Caco-2 (cell line): ENCODE measurements around the gene BDP1. TPM values are rescaled to one million over a fixed set of nuclear protein-coding genes. Genes with fewer than 3 reads are reported as not detected.
A peak's percentile ranks its signal among the peaks of the same experiment; 100 is the strongest.

Experiments used
- BruUV-seq: library from RNA; stranded (reverse); fragments of 400-500 nt; replicated peaks from 2 replicates; lab custom pipeline; 2021; lab: Mats Ljungman, UMichigan
- CTCF ChIA-PET: fragments of 300-600 bp; sonication (Branson Sonifier 250); formaldehyde crosslinking; loops from one replicate; lab custom pipeline; 2022; ENCODE audit warnings: antibody characterized with exemption; lab: Charles Lee
- POLR2A ChIA-PET: fragments of 300-600 bp; sonication (Branson Sonifier 250); formaldehyde crosslinking; loops from one replicate; lab custom pipeline; 2022; ENCODE audit warnings: antibody characterized with exemption; lab: Charles Lee
- DNase-seq, 2 experiments: peaks; one replicate each; pipeline versions ENCODE4 v3.0.0 to v3.0.0-alpha.2; 2020 to 2022
- H3K27me3 ChIP-seq: replicated peaks from 2 replicates; pipeline ENCODE4 v1.6.0; 2011; ENCODE audit warnings: low read length; ENCODE audit not compliant: control insufficient read depth, insufficient read depth
- H3K36me3 ChIP-seq: 2 replicates; pipeline ENCODE4 v1.5.1; 2011; ENCODE audit warnings: low read length; ENCODE audit not compliant: control insufficient read depth, insufficient read depth
- H3K4me1 ChIP-seq: fragments of 250-450 bp; sonication (Bioruptor Pico); 2 replicates; pipeline ENCODE4 v1.5.1; 2020; ENCODE audit warnings: mild to moderate bottlenecking
- H3K4me3 ChIP-seq: 2 replicates; pipeline ENCODE4 v1.5.1; 2011; ENCODE audit warnings: low read depth, mild to moderate bottlenecking, control low read depth, low read length
- H3K9me3 ChIP-seq: fragments of 250-450 bp; sonication (Bioruptor Pico); 2 replicates; pipeline ENCODE4 v1.5.1; 2020; ENCODE audit warnings: mild to moderate bottlenecking, moderate library complexity
- H3K27ac Mint-ChIP-seq: one replicate; pipeline ENCODE4 v1.8.0; 2022; ENCODE audit warnings: mixed read lengths; ENCODE audit not compliant: unreplicated experiment
- H3K27me3 Mint-ChIP-seq: one replicate; pipeline ENCODE4 v1.8.0; 2022; ENCODE audit warnings: mixed read lengths; ENCODE audit not compliant: insufficient read depth, unreplicated experiment
- H3K36me3 Mint-ChIP-seq: one replicate; pipeline ENCODE4 v1.8.0; 2022; ENCODE audit warnings: mild to moderate bottlenecking, mixed read lengths; ENCODE audit not compliant: insufficient read depth, unreplicated experiment
- H3K4me1 Mint-ChIP-seq: one replicate; pipeline ENCODE4 v1.8.0; 2022; ENCODE audit warnings: low read depth, mixed read lengths; ENCODE audit not compliant: unreplicated experiment
- H3K4me3 Mint-ChIP-seq: one replicate; pipeline ENCODE4 v1.8.0; 2022; ENCODE audit warnings: mild to moderate bottlenecking, moderate library complexity, mixed read lengths; ENCODE audit not compliant: unreplicated experiment
- H3K9me3 Mint-ChIP-seq: one replicate; pipeline ENCODE4 v1.8.0; 2022; ENCODE audit warnings: mixed read lengths; ENCODE audit not compliant: unreplicated experiment
- intact Hi-C: fragments of 100-400 bp; cut with micrococcal nuclease; formaldehyde crosslinking; loops from one replicate; pipeline ENCODE4 v1.10.0; 2022; ENCODE audit not compliant: unreplicated experiment
- total RNA-seq: library from RNA; stranded (reverse); gene quantifications from 2 replicates; pipeline ENCODE4 v1.2.3, GENCODE V29; 2022
- TF ChIP-seq, protein P1 (sequence below), 2 experiments: fragments of 200-600 bp in 1 of 2; IDR thresholded peaks; 1 replicate in 1 of 2; 2 replicates in 1 of 2; pipeline versions ENCODE4 v1.5.1 to v1.8.0; 2011 to 2022; ENCODE audit warnings: antibody characterized with exemption in 1 of 2, control low read depth in 1 of 2, inconsistent platforms in 1 of 2, low read depth in 1 of 2, low read length in 1 of 2, mild to moderate bottlenecking in 1 of 2, moderate library complexity in 1 of 2; ENCODE audit not compliant: insufficient read depth in 1 of 2, severe bottlenecking in 1 of 2, unreplicated experiment in 1 of 2

The BDP1 gene
- total RNA-seq, 1 experiment from 2014 or later: 27.5 TPM

DNA sequence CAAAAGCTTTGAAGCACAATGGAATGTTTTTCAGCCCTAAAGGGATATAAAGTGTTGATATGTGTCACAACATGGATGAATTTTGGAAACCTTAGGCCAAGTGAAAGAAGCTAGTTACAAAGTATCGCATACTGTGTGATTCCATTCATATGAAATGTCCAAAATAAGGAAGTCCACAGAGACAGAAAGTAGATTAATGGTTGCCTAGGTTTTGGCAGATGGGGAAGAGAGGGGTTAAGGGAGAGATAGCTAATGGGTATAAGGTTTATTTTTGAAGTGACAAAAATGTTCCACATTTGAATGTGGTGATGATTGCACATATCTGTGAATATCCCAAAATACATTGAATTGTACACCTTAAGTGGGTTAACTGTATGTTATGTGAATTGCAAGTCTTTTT is 74.2 kb downstream of the BDP1 start:
- CTCF ChIA-PET: no interaction called here
- H3K4me1 Mint-ChIP-seq: no peaks in the 10 kb centered on the region

DNA sequence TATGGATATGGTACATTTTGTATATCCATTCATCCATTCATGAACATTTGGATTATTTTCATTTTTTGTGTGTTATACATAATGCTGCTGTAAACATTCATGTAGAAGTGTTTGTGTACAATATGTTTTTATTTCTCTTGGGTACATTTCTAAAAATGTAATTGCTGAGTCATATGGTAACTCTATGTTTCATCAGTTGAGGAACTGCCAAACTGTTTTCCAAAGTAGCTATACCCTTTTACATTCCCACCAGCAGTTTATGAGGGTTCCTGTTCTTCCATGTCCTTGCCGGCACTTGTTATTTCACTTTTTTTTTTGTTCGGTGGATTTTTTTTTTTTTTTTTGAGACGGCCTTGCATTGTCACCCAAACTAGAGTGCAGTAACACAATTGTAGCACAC is 77.7 kb downstream of the BDP1 start:
- ChIA-PET POLR2A (interaction anchor here (0.6 kb wide), 1 partner anchor 787 kb away, joined by 3 read pairs; the partner anchor contains the start of gene MRPS27), CTCF (no interaction called here)
- no peaks in the 10 kb centered on the region for H3K4me1 ChIP-seq
- peak overlapping the region; percentile 32 for H3K27ac Mint-ChIP-seq
- no peak for DNase-seq
- H3K27me3 ChIP-seq: no peaks in the 10 kb centered on the region
- BruUV-seq: no TSS peak
- no peaks in the 10 kb centered on the region for H3K9me3 ChIP-seq
- H3K36me3 Mint-ChIP-seq: peaks cover 65% of the 10 kb centered on the region
- TF ChIP-seq, protein P1, sequence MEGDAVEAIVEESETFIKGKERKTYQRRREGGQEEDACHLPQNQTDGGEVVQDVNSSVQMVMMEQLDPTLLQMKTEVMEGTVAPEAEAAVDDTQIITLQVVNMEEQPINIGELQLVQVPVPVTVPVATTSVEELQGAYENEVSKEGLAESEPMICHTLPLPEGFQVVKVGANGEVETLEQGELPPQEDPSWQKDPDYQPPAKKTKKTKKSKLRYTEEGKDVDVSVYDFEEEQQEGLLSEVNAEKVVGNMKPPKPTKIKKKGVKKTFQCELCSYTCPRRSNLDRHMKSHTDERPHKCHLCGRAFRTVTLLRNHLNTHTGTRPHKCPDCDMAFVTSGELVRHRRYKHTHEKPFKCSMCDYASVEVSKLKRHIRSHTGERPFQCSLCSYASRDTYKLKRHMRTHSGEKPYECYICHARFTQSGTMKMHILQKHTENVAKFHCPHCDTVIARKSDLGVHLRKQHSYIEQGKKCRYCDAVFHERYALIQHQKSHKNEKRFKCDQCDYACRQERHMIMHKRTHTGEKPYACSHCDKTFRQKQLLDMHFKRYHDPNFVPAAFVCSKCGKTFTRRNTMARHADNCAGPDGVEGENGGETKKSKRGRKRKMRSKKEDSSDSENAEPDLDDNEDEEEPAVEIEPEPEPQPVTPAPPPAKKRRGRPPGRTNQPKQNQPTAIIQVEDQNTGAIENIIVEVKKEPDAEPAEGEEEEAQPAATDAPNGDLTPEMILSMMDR (IDR thresholded peaks at IDR 0.05; ENCODE audit: insufficient read depth in 1 of 2, low read depth in 1 of 2, low read length in 1 of 2, severe bottlenecking in 1 of 2, unreplicated experiment in 1 of 2): no peak
- no peaks in the 10 kb centered on the region; the same call in none of the 2 replicates for H3K36me3 ChIP-seq
- H3K4me3 ChIP-seq: no peak overlapping the region
- H3K9me3 Mint-ChIP-seq: no peaks in the 10 kb centered on the region
- H3K4me3 Mint-ChIP-seq: no peak overlapping the region
- H3K4me1 Mint-ChIP-seq: no peaks in the 10 kb centered on the region
- no peaks in the 10 kb centered on the region for H3K27me3 Mint-ChIP-seq
- intact Hi-C loops: loop anchor here (10.0 kb wide), 1 partner anchor 222 kb away; no protein-coding TSS in a partner anchor

More for the DNA sequence above, 74.2 kb downstream of the BDP1 start:
- H3K36me3 ChIP-seq: no peaks in the 10 kb centered on the region; the same call in 1 of the 2 replicates
- no peaks in the 10 kb centered on the region for H3K4me1 ChIP-seq
- H3K27me3 Mint-ChIP-seq: no peaks in the 10 kb centered on the region
- intact Hi-C loops: loop anchor here (10.0 kb wide), 1 partner anchor 225 kb away; no protein-coding TSS in a partner anchor
- no peaks in the 10 kb centered on the region for H3K27me3 ChIP-seq
- H3K9me3 Mint-ChIP-seq: no peaks in the 10 kb centered on the region
- DNase-seq: no peak
- no peak overlapping the region for H3K4me3 ChIP-seq
- peaks cover 60% of the 10 kb centered on the region for H3K36me3 Mint-ChIP-seq
- no peaks in the 10 kb centered on the region for H3K9me3 ChIP-seq
- TF ChIP-seq, protein P1 (IDR thresholded peaks at IDR 0.05; ENCODE audit: insufficient read depth in 1 of 2, low read depth in 1 of 2, low read length in 1 of 2, severe bottlenecking in 1 of 2, unreplicated experiment in 1 of 2): no peak
- no peak overlapping the region for H3K4me3 Mint-ChIP-seq
- H3K27ac Mint-ChIP-seq: no peak overlapping the region
- BruUV-seq: no TSS peak
- POLR2A ChIA-PET: no interaction called here

DNA sequence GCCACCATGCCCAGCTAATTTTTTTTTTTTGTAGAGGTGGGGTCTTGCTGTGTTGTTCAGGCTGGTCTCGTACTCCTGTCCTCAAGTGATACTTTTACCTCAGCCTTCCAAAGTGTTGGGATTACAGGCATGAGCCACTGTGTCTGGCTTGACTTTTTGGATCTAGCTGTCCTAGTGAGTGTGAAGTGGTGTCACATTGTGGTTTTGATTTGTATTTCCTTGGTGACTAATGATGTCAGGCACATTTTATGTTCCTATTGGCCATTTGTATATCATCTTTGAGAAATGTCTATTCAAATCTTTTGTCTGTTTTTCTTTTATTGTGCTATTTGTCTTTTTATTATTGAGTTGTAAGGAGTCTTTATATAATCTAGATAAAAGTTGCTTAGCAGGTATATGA is 78.2 kb downstream of the BDP1 start:
- no peaks in the 10 kb centered on the region for H3K4me1 Mint-ChIP-seq
- H3K36me3 Mint-ChIP-seq: peaks cover 69% of the 10 kb centered on the region
- Histone ChIP-seq H3K4me1 (no peaks in the 10 kb centered on the region), H3K9me3 (no peaks in the 10 kb centered on the region), H3K4me3 (no peak overlapping the region), H3K36me3 (no peaks in the 10 kb centered on the region; the same call in none of the 2 replicates), H3K27me3 (no peaks in the 10 kb centered on the region)
- DNase-seq: no peak
- intact Hi-C loops: loop anchor here (10.0 kb wide), 1 partner anchor 221 kb away; no protein-coding TSS in a partner anchor
- H3K9me3 Mint-ChIP-seq: no peaks in the 10 kb centered on the region
- CTCF ChIA-PET: no interaction called here
- BruUV-seq: no TSS peak
- POLR2A ChIA-PET: no interaction called here
- H3K27me3 Mint-ChIP-seq: no peaks in the 10 kb centered on the region
- TF ChIP-seq, protein P1 (IDR thresholded peaks at IDR 0.05; ENCODE audit: insufficient read depth in 1 of 2, low read depth in 1 of 2, low read length in 1 of 2, severe bottlenecking in 1 of 2, unreplicated experiment in 1 of 2): no peak
- H3K27ac Mint-ChIP-seq: peak overlapping the region; percentile 32
- no peak overlapping the region for H3K4me3 Mint-ChIP-seq
